SU-DHL-6 (cell line): ENCODE measurements around the gene NPAS3.

Experiments
- H2AFZ ChIP-seq: fragments of 200-600 bp; sonication (generic); 2 replicates; pipeline ENCODE4 v1.6.1; 2014; ENCODE audit warnings: low read depth, mild to moderate bottlenecking, moderate library complexity, mixed read lengths, antibody characterized with exemption, low read length; ENCODE audit not compliant: severe bottlenecking
- H3F3A ChIP-seq: fragments of 200-600 bp; shearing (Covaris generic); 2 replicates; pipeline ENCODE4 v1.6.0; 2016; ENCODE audit warnings: antibody characterized with exemption, mild to moderate bottlenecking; ENCODE audit not compliant: insufficient read depth
- H3K27ac ChIP-seq: fragments of 200-600 bp; sonication (generic); 2 replicates; pipeline ENCODE4 v1.5.1; 2016; ENCODE audit warnings: low read depth, mild to moderate bottlenecking, low read length, moderate library complexity, mixed read lengths
- H3K27me3 ChIP-seq: fragments of 200-600 bp; sonication (generic), shearing (Covaris generic); 2 replicates; pipeline ENCODE4 v1.6.0; 2014; ENCODE audit warnings: mild to moderate bottlenecking, low read length
- H3K36me3 ChIP-seq: fragments of 200-600 bp; sonication (generic); 2 replicates; pipeline ENCODE4 v1.6.1; 2014; ENCODE audit warnings: mild to moderate bottlenecking, low read length, mixed read lengths
- H3K4me2 ChIP-seq: fragments of 300-600, 200-600 bp; shearing (Covaris generic), sonication (generic); 2 replicates; pipeline ENCODE4 v1.6.0; 2014; ENCODE audit warnings: low read length, low read depth, mild to moderate bottlenecking; ENCODE audit not compliant: poor library complexity, severe bottlenecking
- H3K4me3 ChIP-seq: fragments of 200-600 bp; sonication (generic); 2 replicates; pipeline ENCODE4 v1.5.1; 2014; ENCODE audit warnings: antibody characterized with exemption, low read length, mild to moderate bottlenecking, mixed read lengths; ENCODE audit not compliant: insufficient read depth, poor library complexity, severe bottlenecking
- H3K79me2 ChIP-seq: fragments of 200-600 bp; sonication (generic); 2 replicates; pipeline ENCODE4 v1.6.1; 2014; ENCODE audit warnings: mild to moderate bottlenecking, low read length, moderate library complexity; ENCODE audit not compliant: insufficient read depth
- H3K9ac ChIP-seq: fragments of 200-600 bp; sonication (generic); 2 replicates; pipeline ENCODE4 v1.7.0; 2014; ENCODE audit warnings: mild to moderate bottlenecking, low read length
- H3K9me2 ChIP-seq: fragments of 200-600 bp; sonication (generic); replicated peaks from 2 replicates; pipeline ENCODE4 v1.6.1; 2014; ENCODE audit warnings: low read length; ENCODE audit not compliant: insufficient read depth
- H3K9me3 ChIP-seq: fragments of 200-600 bp; sonication (generic); 2 replicates; pipeline ENCODE4 v1.6.1; 2014; ENCODE audit warnings: low read length, mixed read lengths; ENCODE audit not compliant: insufficient read depth
- H4K20me1 ChIP-seq: fragments of 200-600 bp; sonication (generic); 2 replicates; pipeline ENCODE4 v1.6.1; 2014; ENCODE audit warnings: low read depth, mild to moderate bottlenecking, antibody characterized with exemption, low read length, moderate library complexity, mixed read lengths
- EZH2phosphoT487 ChIP-seq: fragments of 200-600 bp; sonication (generic), shearing (Covaris generic); conservative IDR thresholded peaks from 2 replicates; pipeline ENCODE4 v1.6.1; 2018; ENCODE audit warnings: mild to moderate bottlenecking, antibody characterized with exemption, low read length, moderate library complexity, mixed read lengths
- TF ChIP-seq, protein P1 (sequence below): fragments of 200-600 bp; sonication (generic); IDR thresholded peaks from one replicate; pipeline ENCODE4 v1.5.1; 2017; ENCODE audit warnings: antibody characterized with exemption, mild to moderate bottlenecking, low read length, moderate library complexity; ENCODE audit not compliant: insufficient read depth, poor library complexity, severe bottlenecking

Gene NPAS3

GRCh38 chr14:32993921-32994320 lies 55.2 kb downstream of the NPAS3 start:
- H3K9me3 ChIP-seq: no peaks in the 10 kb centered on the region
- H3K9ac ChIP-seq: no peak overlapping the region
- no peaks in the 10 kb centered on the region for H3K27me3 ChIP-seq
- no peaks in the 10 kb centered on the region for H3K9me2 ChIP-seq
- no peak overlapping the region for H2AFZ ChIP-seq
- TF ChIP-seq, protein P1, sequence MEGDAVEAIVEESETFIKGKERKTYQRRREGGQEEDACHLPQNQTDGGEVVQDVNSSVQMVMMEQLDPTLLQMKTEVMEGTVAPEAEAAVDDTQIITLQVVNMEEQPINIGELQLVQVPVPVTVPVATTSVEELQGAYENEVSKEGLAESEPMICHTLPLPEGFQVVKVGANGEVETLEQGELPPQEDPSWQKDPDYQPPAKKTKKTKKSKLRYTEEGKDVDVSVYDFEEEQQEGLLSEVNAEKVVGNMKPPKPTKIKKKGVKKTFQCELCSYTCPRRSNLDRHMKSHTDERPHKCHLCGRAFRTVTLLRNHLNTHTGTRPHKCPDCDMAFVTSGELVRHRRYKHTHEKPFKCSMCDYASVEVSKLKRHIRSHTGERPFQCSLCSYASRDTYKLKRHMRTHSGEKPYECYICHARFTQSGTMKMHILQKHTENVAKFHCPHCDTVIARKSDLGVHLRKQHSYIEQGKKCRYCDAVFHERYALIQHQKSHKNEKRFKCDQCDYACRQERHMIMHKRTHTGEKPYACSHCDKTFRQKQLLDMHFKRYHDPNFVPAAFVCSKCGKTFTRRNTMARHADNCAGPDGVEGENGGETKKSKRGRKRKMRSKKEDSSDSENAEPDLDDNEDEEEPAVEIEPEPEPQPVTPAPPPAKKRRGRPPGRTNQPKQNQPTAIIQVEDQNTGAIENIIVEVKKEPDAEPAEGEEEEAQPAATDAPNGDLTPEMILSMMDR: no peak
- H3K36me3 ChIP-seq: no peaks in the 10 kb centered on the region
- H3K4me3 ChIP-seq: no peak overlapping the region
- H3F3A ChIP-seq: no peaks in the 10 kb centered on the region
- H3K79me2 ChIP-seq: no peaks in the 10 kb centered on the region
- H3K4me2 ChIP-seq: no peak overlapping the region
- H3K27ac ChIP-seq: no peak overlapping the region
- H4K20me1 ChIP-seq: no peaks in the 10 kb centered on the region

DNA sequence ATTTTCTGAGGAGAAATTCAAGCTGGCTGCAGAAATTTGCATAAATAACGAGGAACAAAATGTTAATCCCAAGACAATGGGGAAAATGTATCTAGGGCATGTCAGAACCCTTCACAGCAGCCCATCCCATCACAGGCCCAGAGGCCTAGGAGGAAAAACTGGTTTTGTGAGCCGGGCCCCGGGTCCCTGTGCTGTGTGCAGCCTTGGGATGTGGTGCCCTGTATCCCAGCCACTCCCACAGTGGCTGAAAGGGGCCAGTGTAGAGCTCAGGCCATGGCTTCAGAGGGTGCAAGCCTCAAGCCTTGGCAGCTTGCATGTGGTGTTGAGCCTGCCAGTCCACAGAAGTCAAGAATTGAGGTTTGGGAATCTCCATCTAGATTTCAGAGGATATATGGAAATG lies 57.7 kb downstream of the NPAS3 start:
- Histone ChIP-seq H3K9ac (no peak overlapping the region), H3K36me3 (no peaks in the 10 kb centered on the region)

GRCh38 chr14:32998433-32998832 lies 59.8 kb downstream of the NPAS3 start:
- no peak overlapping the region for H2AFZ ChIP-seq
- no peak overlapping the region for H3K4me3 ChIP-seq
- TF ChIP-seq EZH2phosphoT487: no peak
- TF ChIP-seq, protein P1: no peak
- no peak overlapping the region for H3K27ac ChIP-seq
- no peaks in the 10 kb centered on the region for H3K9me3 ChIP-seq
- H3K36me3 ChIP-seq: no peaks in the 10 kb centered on the region
- no peaks in the 10 kb centered on the region for H3K79me2 ChIP-seq
- H3K4me2 ChIP-seq: no peak overlapping the region
- H3K9me2 ChIP-seq: no peaks in the 10 kb centered on the region
- no peaks in the 10 kb centered on the region for H3K27me3 ChIP-seq
- H3F3A ChIP-seq: no peaks in the 10 kb centered on the region
- H3K9ac ChIP-seq: no peak overlapping the region
- no peaks in the 10 kb centered on the region for H4K20me1 ChIP-seq

More for the DNA sequence above, 57.7 kb downstream of the NPAS3 start:
- Histone ChIP-seq H2AFZ (no peak overlapping the region), H3K4me3 (no peak overlapping the region), H3K27ac (no peak overlapping the region), H4K20me1 (no peaks in the 10 kb centered on the region), H3F3A (no peaks in the 10 kb centered on the region), H3K79me2 (no peaks in the 10 kb centered on the region), H3K9me3 (no peaks in the 10 kb centered on the region), H3K27me3 (no peaks in the 10 kb centered on the region), H3K9me2 (no peaks in the 10 kb centered on the region), H3K4me2 (no peak overlapping the region)
- no peak for TF ChIP-seq EZH2phosphoT487
- TF ChIP-seq, protein P1: no peak

GRCh38 chr14:33009673-33010072 lies 71.0 kb downstream of the NPAS3 start:
- Histone ChIP-seq H3K79me2 (no peaks in the 10 kb centered on the region), H3K36me3 (no peaks in the 10 kb centered on the region), H3F3A (no peaks in the 10 kb centered on the region), H4K20me1 (no peaks in the 10 kb centered on the region), H3K9ac (no peak overlapping the region), H3K9me3 (no peaks in the 10 kb centered on the region), H3K9me2 (no peaks in the 10 kb centered on the region), H3K4me2 (no peak overlapping the region), H3K27me3 (no peaks in the 10 kb centered on the region), H3K4me3 (no peak overlapping the region), H2AFZ (no peak overlapping the region), H3K27ac (no peak overlapping the region)
- TF ChIP-seq, protein P1: no peak
- TF ChIP-seq EZH2phosphoT487: no peak
